Tibial nerve (tissue), 4 donors: ENCODE results near the gene RFX1. TPM values are rescaled to one million over a fixed set of nuclear protein-coding genes. Genes with fewer than 3 reads are reported as not detected.

Experiments
- DNase-seq, 2 donors: peaks; one replicate each; pipeline ENCODE4 v3.0.0-alpha.2; 2019; ENCODE audit warnings: low spot score in 2 of 2
- H3K27ac ChIP-seq, 4 donors: fragments of 200-600 bp; sonication (generic) in 3 of 4; one replicate each; pipeline ENCODE4 v1.5.1; 2017 to 2019; ENCODE audit warnings: mild to moderate bottlenecking in 1 of 4
- H3K27me3 ChIP-seq, 2 donors: fragments of 200-600 bp; sonication (generic) in 1 of 2; one replicate each; pipeline versions ENCODE4 v1.5.1 to v1.6.0; 2017 to 2019
- H3K36me3 ChIP-seq, 3 donors: fragments of 200-600 bp; sonication (generic); one replicate each; pipeline ENCODE4 v1.5.1; 2018 to 2019
- H3K4me1 ChIP-seq, 4 donors: fragments of 200-600 bp; sonication (generic) in 3 of 4; one replicate each; pipeline ENCODE4 v1.5.1; 2017 to 2019
- H3K4me3 ChIP-seq, 4 donors: fragments of 200-600 bp; sonication (generic) in 3 of 4; one replicate each; pipeline ENCODE4 v1.5.1; 2017 to 2019; ENCODE audit warnings: mild to moderate bottlenecking in 1 of 4, moderate library complexity in 1 of 4
- H3K9me3 ChIP-seq, 4 donors: fragments of 200-600 bp; sonication (generic) in 3 of 4; one replicate each; pipeline ENCODE4 v1.5.1; 2017 to 2019
- EP300 ChIP-seq, 2 donors: sonication (generic); formaldehyde crosslinking; IDR thresholded peaks; one replicate each; pipeline ENCODE4 v1.6.1; 2017; ENCODE audit warnings: antibody characterized with exemption in 2 of 2, mild to moderate bottlenecking in 1 of 2
- POLR2A ChIP-seq, 2 donors: fragments of 450-650 bp; IDR thresholded peaks; one replicate each; pipeline ENCODE4 v1.6.1; 2017; ENCODE audit warnings: antibody characterized with exemption in 2 of 2, mild to moderate bottlenecking in 2 of 2, moderate library complexity in 2 of 2
- WGBS, 2 donors: methylation state at CpG; one replicate each; pipeline ENCODE4 v1.1.5; 2018; 5-methylcytosine and 5-hydroxymethylcytosine counted together
- total RNA-seq, 4 donors: library from RNA; depleted of rRNA; stranded (reverse); fragments of >200 nt; gene quantifications; one replicate each; pipeline ENCODE4 v1.1.0, GENCODE V29; 2016
- TF ChIP-seq, protein P1 (sequence below), 5 experiments: fragments of 200-600 bp in 3 of 5; fragments of 450-650 bp in 2 of 5; sonication (generic) in 3 of 5; IDR thresholded peaks; one replicate each; pipeline ENCODE4 v1.5.1; 2016 to 2019; ENCODE audit warnings: antibody characterized with exemption in 5 of 5, mild to moderate bottlenecking in 3 of 5, moderate library complexity in 2 of 5

The RFX1 gene
- total RNA-seq, 4 donors from 2014 or later, result 3.1 to 8.4 (median 6.0) TPM

DNA sequence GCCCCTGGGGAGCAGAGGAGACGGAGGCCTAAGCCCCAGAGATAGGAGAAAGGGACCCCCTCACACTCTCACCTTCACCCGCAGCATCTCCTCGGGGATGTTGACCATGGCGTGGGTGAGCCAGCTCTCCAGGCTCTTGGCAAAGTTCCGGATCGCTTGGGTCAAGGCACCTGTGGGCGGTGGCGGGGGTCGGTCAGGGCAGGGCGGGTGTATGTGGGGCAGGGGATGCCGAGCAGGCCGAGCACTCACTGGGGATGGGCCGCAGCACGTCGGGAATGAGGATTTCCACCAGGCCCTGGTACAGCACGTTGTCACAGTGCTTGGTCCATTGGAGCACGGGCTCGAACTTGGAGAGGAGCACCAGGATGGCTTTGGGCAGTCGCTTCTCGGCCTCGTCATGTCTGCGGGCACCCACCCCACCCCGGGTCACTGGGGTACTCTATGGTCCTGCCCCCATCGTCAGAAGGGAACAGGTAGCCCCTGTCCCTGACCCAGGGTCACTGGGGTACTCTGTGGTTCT lies 40.7 kb downstream of the RFX1 start:
- Histone ChIP-seq H3K4me3 (no peak overlapping the region), H3K27ac (no peak overlapping the region), H3K4me1 (peaks cover 0 to 12% (median 0%) of the 10 kb centered on the region in 4 donors), H3K36me3 (peaks cover 0 to 99% (median 30%) of the 10 kb centered on the region in 3 donors), H3K27me3 (no peaks in the 10 kb centered on the region), H3K9me3 (no peaks in the 10 kb centered on the region)
- TF ChIP-seq POLR2A (IDR thresholded peaks at IDR 0.05) (no peak), EP300 (IDR thresholded peaks at IDR 0.05) (no peak)
- TF ChIP-seq, protein P1, sequence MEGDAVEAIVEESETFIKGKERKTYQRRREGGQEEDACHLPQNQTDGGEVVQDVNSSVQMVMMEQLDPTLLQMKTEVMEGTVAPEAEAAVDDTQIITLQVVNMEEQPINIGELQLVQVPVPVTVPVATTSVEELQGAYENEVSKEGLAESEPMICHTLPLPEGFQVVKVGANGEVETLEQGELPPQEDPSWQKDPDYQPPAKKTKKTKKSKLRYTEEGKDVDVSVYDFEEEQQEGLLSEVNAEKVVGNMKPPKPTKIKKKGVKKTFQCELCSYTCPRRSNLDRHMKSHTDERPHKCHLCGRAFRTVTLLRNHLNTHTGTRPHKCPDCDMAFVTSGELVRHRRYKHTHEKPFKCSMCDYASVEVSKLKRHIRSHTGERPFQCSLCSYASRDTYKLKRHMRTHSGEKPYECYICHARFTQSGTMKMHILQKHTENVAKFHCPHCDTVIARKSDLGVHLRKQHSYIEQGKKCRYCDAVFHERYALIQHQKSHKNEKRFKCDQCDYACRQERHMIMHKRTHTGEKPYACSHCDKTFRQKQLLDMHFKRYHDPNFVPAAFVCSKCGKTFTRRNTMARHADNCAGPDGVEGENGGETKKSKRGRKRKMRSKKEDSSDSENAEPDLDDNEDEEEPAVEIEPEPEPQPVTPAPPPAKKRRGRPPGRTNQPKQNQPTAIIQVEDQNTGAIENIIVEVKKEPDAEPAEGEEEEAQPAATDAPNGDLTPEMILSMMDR (IDR thresholded peaks at IDR 0.05), result no peak
- DNase-seq, result no peak
- 84 to 87% methylated on average over 15 to 21 of the region's 24 CpGs for WGBS, 2 donors

DNA sequence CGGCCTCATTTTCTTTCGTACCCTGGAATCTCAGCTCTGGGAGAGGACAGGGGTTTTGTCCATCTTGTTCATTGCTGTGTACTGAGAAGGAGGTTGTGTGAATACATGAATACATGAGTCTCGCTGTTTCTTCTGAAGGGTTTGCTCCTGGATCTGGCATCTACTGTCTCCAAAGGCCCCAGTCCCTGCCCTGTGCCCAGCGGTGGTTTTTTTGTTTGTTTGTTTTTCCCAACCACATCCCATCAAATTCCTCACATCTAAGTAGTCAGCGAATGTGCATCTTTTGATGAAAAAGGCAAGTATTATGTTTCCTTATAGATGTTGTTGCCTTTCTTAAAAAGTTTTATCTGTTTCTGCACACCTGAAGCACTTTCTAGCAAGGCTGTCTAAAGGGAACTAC lies 41.3 kb downstream of the RFX1 start:
- WGBS, 2 donors, result 77 to 81% methylated on average over 5 of the region's 5 CpGs
- TF ChIP-seq, protein P1 (IDR thresholded peaks at IDR 0.05), result no peak
- TF ChIP-seq EP300 (IDR thresholded peaks at IDR 0.05), result no peak
- no peak for TF ChIP-seq POLR2A (IDR thresholded peaks at IDR 0.05)
- Histone ChIP-seq H3K36me3 (peaks cover 0 to 99% (median 26%) of the 10 kb centered on the region in 3 donors), H3K4me3 (no peak overlapping the region), H3K9me3 (no peaks in the 10 kb centered on the region), H3K27me3 (no peaks in the 10 kb centered on the region), H3K4me1 (peaks cover 0 to 12% (median 0%) of the 10 kb centered on the region in 4 donors), H3K27ac (no peak overlapping the region)
- DNase-seq, result no peak

DNA sequence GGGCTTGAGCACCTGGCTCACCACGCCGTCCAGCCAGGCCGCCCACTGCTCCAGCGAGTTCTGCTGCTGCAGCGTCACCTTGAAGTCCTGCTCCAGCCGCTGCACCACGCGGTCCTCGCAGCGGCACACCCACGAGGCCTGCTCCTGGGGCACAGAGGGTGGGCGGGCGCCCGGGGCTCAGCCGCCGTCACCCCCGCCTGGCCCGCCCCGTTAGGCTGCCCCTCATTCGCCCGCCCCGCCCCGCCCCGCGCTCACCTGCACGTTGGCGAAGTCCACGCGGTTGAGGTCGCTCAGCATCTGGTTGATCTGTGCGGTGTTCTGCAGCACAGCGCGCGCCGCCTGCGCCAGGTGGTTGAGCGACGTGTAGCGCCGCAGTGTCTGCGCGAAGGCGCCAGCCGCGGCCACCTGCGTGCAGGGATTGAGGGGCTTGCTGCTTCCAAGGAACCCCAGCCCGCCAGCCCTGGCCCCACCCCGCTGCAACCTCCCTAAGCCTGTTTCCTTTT lies 42.5 kb downstream of the RFX1 start:
- H3K9me3 ChIP-seq, result no peaks in the 10 kb centered on the region
- peaks cover 0 to 12% (median 0%) of the 10 kb centered on the region in 4 donors for H3K4me1 ChIP-seq
- DNase-seq, result no peak
- TF ChIP-seq, protein P1 (IDR thresholded peaks at IDR 0.05), result no peak
- no peak for TF ChIP-seq POLR2A (IDR thresholded peaks at IDR 0.05)
- no peak for TF ChIP-seq EP300 (IDR thresholded peaks at IDR 0.05)
- no peaks in the 10 kb centered on the region for H3K27me3 ChIP-seq
- no peak overlapping the region for H3K4me3 ChIP-seq
- 86 to 90% methylated on average over 22 to 48 of the region's 48 CpGs for WGBS, 2 donors
- peaks cover 0 to 99% (median 19%) of the 10 kb centered on the region in 3 donors for H3K36me3 ChIP-seq
- H3K27ac ChIP-seq, result no peak overlapping the region

DNA sequence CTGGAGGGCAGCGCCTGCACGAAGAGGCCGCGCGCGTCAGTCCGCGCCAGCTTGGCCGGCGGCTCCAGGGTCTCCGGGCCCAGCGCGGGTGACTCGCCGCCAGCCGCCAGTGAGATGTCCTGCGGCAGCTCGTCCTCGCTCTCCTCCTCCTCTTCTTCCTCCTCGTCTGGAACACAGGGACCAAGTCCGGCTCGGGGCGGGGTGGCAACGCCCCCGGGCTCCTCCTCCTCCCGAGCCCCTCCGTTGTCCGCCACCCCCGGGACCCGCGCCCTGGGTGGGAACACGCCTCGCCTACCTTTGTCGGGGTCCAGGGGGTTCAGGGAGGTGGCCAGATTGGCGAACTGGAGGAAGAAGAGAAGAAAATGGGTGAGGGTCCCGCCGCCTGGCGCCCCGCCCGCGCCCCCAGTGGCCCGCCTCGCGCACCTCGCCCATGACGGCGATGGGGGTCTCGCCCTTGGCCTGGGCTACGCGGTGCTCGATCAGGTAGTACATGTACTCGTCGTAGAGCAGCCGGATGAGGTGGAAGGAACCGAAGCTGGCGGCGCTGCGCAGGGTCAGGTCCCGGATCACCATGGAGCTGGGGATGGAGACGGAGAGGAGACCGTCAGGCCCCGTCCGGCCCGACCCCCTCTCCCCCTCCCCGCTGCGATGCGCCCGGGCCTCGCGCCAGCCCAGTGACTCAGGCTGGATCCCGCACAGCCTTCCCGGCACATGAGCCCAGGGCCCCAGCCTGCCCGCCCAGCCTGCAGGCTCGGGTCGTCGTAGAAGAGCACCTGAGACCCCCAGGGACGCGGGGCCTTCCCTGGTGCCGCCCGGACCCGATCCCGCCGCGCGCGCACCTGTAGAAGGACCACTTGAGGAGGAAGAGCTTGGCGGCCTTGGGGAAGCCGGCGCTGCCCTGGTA lies 43.2 kb downstream of the RFX1 start:
- TF ChIP-seq POLR2A (IDR thresholded peaks at IDR 0.05), result no peak
- no peak for TF ChIP-seq EP300 (IDR thresholded peaks at IDR 0.05)
- TF ChIP-seq, protein P1 (IDR thresholded peaks at IDR 0.05), result no peak
- WGBS, 2 donors, result 73 to 81% methylated on average over 51 to 88 of the region's 89 CpGs
- Histone ChIP-seq H3K36me3 (peaks cover 0 to 99% (median 15%) of the 10 kb centered on the region in 3 donors), H3K27me3 (no peaks in the 10 kb centered on the region), H3K4me3 (no peak overlapping the region), H3K4me1 (peaks cover 0 to 12% (median 0%) of the 10 kb centered on the region in 4 donors), H3K9me3 (no peaks in the 10 kb centered on the region), H3K27ac (no peak overlapping the region)
- no peak for DNase-seq
